Astrocyte (in vitro differentiated cells and primary cell): ENCODE results near the gene GAB2. TPM values are rescaled to one million over a fixed set of nuclear protein-coding genes. Genes with fewer than 3 reads are reported as not detected.

Experiments
- DNase-seq: peaks from one replicate; pipeline ENCODE4 v3.0.0-alpha.2; 2010; ENCODE audit warnings: low read depth
- FAIRE-seq: peaks from 2 replicates; lab custom pipeline; 2011; peaks lifted over from hg19 to GRCh38; lab: Jason Lieb, UNC
- H2AFZ ChIP-seq: 2 replicates; pipeline ENCODE4 v1.6.0; 2012; ENCODE audit warnings: low read depth, low read length, inconsistent platforms
- H3K27ac ChIP-seq: 2 replicates; pipeline ENCODE4 v1.5.1; 2011; ENCODE audit warnings: low read depth, low read length, inconsistent platforms
- H3K27me3 ChIP-seq: 2 replicates; pipeline ENCODE4 v1.6.0; 2011; ENCODE audit warnings: low read length, inconsistent platforms; ENCODE audit not compliant: insufficient read depth
- H3K36me3 ChIP-seq: 2 replicates; pipeline ENCODE4 v1.5.1; 2011; ENCODE audit warnings: low read length, inconsistent platforms; ENCODE audit not compliant: insufficient read depth
- H3K4me1 ChIP-seq: 2 replicates; pipeline ENCODE4 v1.5.1; 2011; ENCODE audit warnings: low read length, inconsistent platforms; ENCODE audit not compliant: insufficient read depth
- H3K4me2 ChIP-seq: 2 replicates; pipeline ENCODE4 v1.6.0; 2012; ENCODE audit warnings: low read length, inconsistent platforms
- H3K4me3 ChIP-seq: 2 replicates; pipeline ENCODE4 v1.5.1; 2011; ENCODE audit warnings: low read depth, mild to moderate bottlenecking, low read length, inconsistent platforms; ENCODE audit not compliant: insufficient read depth
- H3K79me2 ChIP-seq: 2 replicates; pipeline ENCODE4 v1.6.0; 2012; ENCODE audit warnings: mild to moderate bottlenecking, low read length, inconsistent platforms; ENCODE audit not compliant: insufficient read depth
- H3K9ac ChIP-seq: 2 replicates; pipeline ENCODE4 v1.6.0; 2012; ENCODE audit warnings: mild to moderate bottlenecking, low read length, inconsistent platforms
- H3K9me3 ChIP-seq: 2 replicates; pipeline ENCODE4 v1.5.1; 2012; ENCODE audit warnings: low read depth, mild to moderate bottlenecking, low read length, inconsistent platforms; ENCODE audit not compliant: insufficient read depth
- H4K20me1 ChIP-seq: 2 replicates; pipeline ENCODE4 v1.6.0; 2012; ENCODE audit warnings: low read length, inconsistent platforms; ENCODE audit not compliant: insufficient read depth
- H3K27ac Mint-ChIP-seq: one replicate; pipeline ENCODE4 v1.8.0; 2021; ENCODE audit warnings: mild to moderate bottlenecking, mixed read lengths; ENCODE audit not compliant: unreplicated experiment
- H3K27me3 Mint-ChIP-seq: one replicate; pipeline ENCODE4 v1.8.0; 2021; ENCODE audit warnings: low read depth, mixed read lengths; ENCODE audit not compliant: unreplicated experiment
- H3K36me3 Mint-ChIP-seq: one replicate; pipeline ENCODE4 v1.8.0; 2021; ENCODE audit warnings: low read depth, mixed read lengths; ENCODE audit not compliant: unreplicated experiment
- H3K4me1 Mint-ChIP-seq: one replicate; pipeline ENCODE4 v1.8.0; 2021; ENCODE audit warnings: low read depth, mixed read lengths; ENCODE audit not compliant: unreplicated experiment
- H3K4me3 Mint-ChIP-seq: one replicate; pipeline ENCODE4 v1.8.0; 2021; ENCODE audit warnings: mild to moderate bottlenecking, moderate library complexity, mixed read lengths; ENCODE audit not compliant: unreplicated experiment
- H3K9me3 Mint-ChIP-seq: one replicate; pipeline ENCODE4 v1.8.0; 2021; ENCODE audit warnings: mild to moderate bottlenecking, mixed read lengths; ENCODE audit not compliant: unreplicated experiment
- EZH2 ChIP-seq: IDR thresholded peaks from 2 replicates; pipeline ENCODE4 v1.6.1; 2012; ENCODE audit warnings: mild to moderate bottlenecking, low read length, inconsistent platforms; ENCODE audit not compliant: insufficient read depth
- total RNA-seq: library from RNA; stranded (reverse); gene quantifications from 2 replicates; pipeline ENCODE4 v1.2.1, GENCODE V29; 2021
- TF ChIP-seq, protein P1 (sequence below): IDR thresholded peaks from 2 replicates; pipeline ENCODE4 v1.5.1; 2011; ENCODE audit warnings: low read depth, mild to moderate bottlenecking, inconsistent platforms, low read length, moderate library complexity; ENCODE audit not compliant: insufficient read depth

GAB2 gene
- total RNA-seq, 1 donor from 2014 or later: 18.2 TPM

DNA sequence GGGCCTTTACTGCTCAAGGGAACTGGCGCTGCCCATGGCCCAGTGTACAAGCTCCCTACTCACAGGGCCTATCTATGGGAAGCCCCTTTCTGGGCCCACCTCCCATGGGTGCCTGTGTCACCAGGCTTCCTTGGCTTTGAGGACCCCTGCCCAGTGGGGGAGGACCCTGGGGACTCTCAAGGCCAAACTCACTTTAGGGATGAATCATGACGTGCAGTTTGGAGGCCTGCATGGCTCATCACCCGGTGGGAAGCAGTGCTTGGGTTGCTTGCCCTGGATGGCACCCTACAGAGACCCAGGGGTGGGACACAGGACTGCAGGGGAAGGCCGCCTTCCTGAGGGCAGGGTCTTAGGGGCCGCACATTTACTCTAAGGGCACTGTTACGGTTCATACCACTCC, 245.7 kb downstream of the GAB2 start:
- Histone ChIP-seq H2AFZ (no peak overlapping the region), H3K27me3 (no peaks in the 10 kb centered on the region), H4K20me1 (peaks cover 4% of the 10 kb centered on the region), H3K4me1 (peaks cover 14% of the 10 kb centered on the region), H3K9me3 (no peaks in the 10 kb centered on the region), H3K4me2 (no peak overlapping the region), H3K27ac (no peak overlapping the region), H3K9ac (no peak overlapping the region), H3K36me3 (peaks cover 10% of the 10 kb centered on the region), H3K4me3 (no peak overlapping the region), H3K79me2 (no peaks in the 10 kb centered on the region)
- Mint-ChIP-seq H3K4me1 (peaks cover 6% of the 10 kb centered on the region), H3K27ac (no peak overlapping the region), H3K9me3 (peaks cover 4% of the 10 kb centered on the region), H3K36me3 (peaks cover 26% of the 10 kb centered on the region), H3K4me3 (no peak overlapping the region), H3K27me3 (no peaks in the 10 kb centered on the region)
- no peak for TF ChIP-seq EZH2
- TF ChIP-seq, protein P1, sequence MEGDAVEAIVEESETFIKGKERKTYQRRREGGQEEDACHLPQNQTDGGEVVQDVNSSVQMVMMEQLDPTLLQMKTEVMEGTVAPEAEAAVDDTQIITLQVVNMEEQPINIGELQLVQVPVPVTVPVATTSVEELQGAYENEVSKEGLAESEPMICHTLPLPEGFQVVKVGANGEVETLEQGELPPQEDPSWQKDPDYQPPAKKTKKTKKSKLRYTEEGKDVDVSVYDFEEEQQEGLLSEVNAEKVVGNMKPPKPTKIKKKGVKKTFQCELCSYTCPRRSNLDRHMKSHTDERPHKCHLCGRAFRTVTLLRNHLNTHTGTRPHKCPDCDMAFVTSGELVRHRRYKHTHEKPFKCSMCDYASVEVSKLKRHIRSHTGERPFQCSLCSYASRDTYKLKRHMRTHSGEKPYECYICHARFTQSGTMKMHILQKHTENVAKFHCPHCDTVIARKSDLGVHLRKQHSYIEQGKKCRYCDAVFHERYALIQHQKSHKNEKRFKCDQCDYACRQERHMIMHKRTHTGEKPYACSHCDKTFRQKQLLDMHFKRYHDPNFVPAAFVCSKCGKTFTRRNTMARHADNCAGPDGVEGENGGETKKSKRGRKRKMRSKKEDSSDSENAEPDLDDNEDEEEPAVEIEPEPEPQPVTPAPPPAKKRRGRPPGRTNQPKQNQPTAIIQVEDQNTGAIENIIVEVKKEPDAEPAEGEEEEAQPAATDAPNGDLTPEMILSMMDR: no peak
- no peak for FAIRE-seq
- no peak for DNase-seq

DNA sequence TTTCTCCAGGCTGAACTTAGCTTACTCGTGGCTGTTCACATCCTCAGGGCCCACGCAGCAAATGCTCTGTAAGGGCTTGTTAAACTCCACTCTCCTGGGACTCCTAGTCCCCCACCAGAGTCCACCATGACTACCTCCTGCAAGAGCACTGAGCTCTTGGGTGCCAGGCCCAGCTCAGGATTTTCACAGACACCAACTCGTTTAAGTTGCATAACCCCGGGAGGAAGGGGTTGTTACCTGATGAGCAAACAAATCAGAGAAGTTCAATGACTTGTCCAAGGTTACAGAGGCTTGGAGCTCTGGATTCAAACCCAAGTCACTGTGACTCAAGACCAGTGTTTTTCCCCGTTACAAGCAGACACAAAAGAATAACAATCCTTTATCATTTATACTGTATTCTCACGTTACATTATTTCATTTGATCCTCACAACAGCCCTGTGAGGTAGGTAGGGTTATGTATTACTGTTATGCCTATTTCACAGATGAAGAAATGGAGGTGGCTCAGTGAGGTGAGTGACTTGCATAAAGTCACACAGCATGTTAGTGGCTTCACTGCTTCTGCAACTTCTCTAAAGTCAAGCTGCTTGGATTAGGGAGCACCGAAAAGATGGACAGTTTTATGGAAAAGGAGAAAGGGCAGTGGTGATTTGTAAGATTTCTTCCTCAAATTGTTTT, 246.6 kb downstream of the GAB2 start:
- Histone ChIP-seq H3K27me3 (no peaks in the 10 kb centered on the region), H3K9ac (no peak overlapping the region), H3K9me3 (no peaks in the 10 kb centered on the region), H3K4me2 (no peak overlapping the region), H3K79me2 (no peaks in the 10 kb centered on the region), H3K4me1 (peaks cover 14% of the 10 kb centered on the region), H2AFZ (no peak overlapping the region), H3K27ac (no peak overlapping the region), H4K20me1 (no peaks in the 10 kb centered on the region), H3K36me3 (peaks cover 10% of the 10 kb centered on the region), H3K4me3 (no peak overlapping the region)
- H3K9me3 Mint-ChIP-seq: peaks cover under 1% of the 10 kb centered on the region
- peaks cover 19% of the 10 kb centered on the region for H3K36me3 Mint-ChIP-seq
- TF ChIP-seq, protein P1: no peak
- peaks cover 9% of the 10 kb centered on the region for H3K4me1 Mint-ChIP-seq
- H3K27me3 Mint-ChIP-seq: no peaks in the 10 kb centered on the region
- DNase-seq (no peak), FAIRE-seq (no peak)
- H3K4me3 Mint-ChIP-seq: no peak overlapping the region
- H3K27ac Mint-ChIP-seq: no peak overlapping the region

DNA sequence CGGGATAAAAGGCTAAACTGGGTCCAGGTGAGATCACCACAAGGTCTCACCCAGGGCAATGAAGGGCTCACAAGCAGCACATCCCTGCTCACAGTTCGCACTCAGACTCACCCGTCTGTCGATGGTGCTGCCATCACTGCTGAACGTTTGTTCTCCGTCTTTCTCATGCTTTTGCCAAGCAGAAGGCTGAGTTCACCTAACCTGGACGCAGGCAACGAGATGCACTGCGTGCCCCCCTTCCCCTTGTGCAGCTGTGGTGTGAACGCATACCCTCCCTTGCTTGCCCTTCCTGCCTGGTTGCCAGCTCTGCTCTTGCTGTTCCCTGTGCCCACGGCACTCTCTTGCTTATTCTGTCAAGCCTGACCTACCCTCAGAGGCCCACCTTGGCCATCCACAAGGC, 247.2 kb downstream of the GAB2 start:
- Histone ChIP-seq H3K27me3 (no peaks in the 10 kb centered on the region), H3K36me3 (peaks cover 10% of the 10 kb centered on the region), H3K4me2 (no peak overlapping the region), H3K9me3 (no peaks in the 10 kb centered on the region), H3K4me1 (peaks cover 14% of the 10 kb centered on the region), H3K9ac (no peak overlapping the region), H3K4me3 (no peak overlapping the region), H3K79me2 (no peaks in the 10 kb centered on the region), H3K27ac (no peak overlapping the region), H4K20me1 (no peaks in the 10 kb centered on the region), H2AFZ (no peak overlapping the region)
- Mint-ChIP-seq H3K27me3 (no peaks in the 10 kb centered on the region), H3K4me1 (peaks cover 9% of the 10 kb centered on the region), H3K36me3 (peaks cover 19% of the 10 kb centered on the region), H3K9me3 (no peaks in the 10 kb centered on the region), H3K27ac (no peak overlapping the region), H3K4me3 (no peak overlapping the region)
- no peak for TF ChIP-seq EZH2
- TF ChIP-seq, protein P1: no peak
- no peak for DNase-seq
- FAIRE-seq: no peak
